ENCODE results near the gene PLXNA4. TPM values are rescaled to one million over a fixed set of nuclear protein-coding genes. Genes with fewer than 3 reads are reported as not detected.

Gene PLXNA4
- total RNA-seq, 1 donor from 2014 or later, result 6.8 TPM

DNA sequence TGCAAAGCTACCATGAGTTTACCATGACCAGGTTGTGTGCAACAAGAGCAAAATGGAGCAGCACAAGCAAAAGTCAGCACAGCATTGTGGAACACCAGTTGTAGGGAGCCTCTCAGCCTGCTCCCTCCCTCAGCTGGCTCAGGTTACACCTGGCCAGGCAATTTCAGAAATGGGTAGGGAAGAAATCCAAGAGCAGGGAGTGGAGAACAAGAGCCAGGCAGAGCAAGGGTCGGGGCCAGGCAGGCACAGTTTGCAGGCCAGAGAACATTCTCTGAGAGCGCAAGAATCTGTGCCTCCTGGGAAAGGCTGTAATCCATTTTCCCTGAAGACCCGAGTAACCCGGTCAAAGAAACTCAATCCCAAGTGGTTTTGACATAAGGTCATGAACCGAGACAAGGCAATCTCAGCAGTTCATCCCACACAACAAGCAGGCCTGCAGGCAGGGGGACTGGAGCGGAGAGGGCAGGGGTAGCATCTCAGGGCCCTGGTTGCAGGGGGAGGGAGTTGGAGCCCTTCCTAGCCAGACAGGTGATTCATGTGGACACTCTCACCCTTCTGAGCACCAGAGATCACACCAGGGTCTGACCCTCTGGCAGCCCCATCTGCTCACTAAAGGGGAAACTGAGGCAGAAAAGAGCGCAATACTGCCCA is 258.4 kb downstream of the PLXNA4 start:
- no peak for DNase-seq

DNA sequence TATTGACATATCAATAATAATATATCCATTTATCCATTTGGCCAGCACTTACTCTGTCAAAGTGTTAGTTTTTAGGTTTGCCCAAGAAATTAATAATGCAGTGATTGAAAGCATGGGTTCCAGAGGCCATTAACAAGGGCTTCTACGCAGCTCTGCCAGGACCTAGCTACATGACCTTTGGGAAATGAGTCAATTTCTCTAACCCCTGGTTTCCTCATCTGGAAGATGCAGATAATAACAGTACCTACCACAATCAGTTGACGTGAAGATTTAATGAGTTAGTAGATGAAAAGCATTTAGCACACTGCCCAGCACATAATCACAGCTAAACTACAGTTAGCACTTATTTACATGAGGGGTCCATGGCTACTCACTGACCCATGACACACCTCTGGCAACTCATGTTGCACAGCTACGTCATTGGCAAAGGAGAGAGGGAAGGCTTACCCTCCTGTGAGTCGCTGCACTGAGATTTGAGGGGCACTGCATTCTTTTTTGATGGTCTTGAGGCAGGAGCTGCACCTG is 263.7 kb downstream of the PLXNA4 start:
- DNase-seq, result no peak

DNA sequence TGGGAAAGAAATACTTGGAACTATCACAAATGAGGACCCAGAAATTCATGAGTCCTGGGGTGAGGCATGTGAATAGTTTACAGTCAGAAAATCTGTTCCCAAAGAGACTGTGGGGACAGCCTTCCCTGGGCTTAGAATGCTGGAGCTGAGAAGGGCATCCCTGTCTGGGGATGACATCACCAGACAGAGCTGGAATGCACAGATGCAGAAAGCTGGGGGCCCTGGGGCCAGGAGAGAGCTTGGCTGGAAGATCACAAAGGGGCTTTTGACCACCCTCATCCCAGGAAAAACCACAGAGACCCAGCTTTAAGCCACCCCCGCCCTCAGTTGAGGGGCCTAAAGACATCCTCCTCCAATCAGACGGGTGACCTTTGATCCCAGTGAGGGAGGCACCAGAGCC is 264.5 kb downstream of the PLXNA4 start:
- DNase-seq, result peak; percentile 18

DNA sequence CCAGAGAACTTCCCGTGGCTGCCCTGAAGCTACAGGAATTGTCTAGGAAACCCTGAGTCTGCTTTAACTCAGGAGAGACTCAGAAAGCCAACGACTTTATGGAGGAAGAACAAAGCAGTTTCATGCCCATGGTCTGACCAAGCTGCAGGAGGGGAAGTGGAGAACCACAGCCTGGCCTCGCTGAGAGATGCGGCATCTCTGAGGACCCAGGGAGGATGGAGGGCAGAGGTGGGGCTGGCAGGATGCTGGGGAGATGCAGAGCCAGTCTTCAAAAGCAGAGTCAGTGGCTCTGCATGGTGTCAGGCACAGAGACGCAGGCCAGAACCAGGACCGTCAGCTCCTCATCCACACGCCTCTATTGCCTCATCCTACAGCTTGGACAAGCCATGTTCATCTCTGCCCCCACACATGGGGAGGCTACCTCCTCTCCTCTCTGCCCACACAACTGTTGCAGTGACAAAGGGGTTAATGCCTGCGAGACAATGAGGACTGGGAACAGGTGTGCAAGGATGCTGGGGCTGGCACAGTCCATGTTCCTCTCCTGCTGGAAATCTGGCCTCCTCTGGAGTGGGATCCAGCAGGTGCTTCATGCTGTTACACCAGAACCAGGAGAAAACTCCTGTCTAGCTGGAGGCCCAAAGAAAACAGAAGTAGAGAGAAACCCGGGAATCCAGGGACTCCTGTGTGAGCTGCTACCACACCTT is 267.0 kb downstream of the PLXNA4 start:
- DNase-seq, result no peak

DNA sequence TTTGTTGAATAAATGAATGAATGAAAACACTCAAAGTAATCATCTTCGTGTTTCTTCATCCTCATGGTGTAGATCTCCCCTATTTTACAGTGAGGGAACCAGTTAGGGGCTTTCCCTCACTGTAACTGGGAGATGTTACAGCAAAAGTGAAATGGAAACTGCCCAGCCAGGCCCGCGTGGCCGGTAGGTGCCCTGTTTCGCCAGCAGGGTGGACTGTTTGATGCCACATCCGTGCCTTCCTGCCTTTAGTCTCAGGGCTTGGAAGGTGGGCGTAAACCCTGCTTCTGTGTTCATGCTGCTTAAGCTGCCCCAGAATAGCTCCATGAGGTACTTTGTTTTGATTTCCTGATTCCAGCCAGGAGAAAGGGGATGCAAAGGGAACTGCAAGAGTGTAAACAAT is 268.8 kb downstream of the PLXNA4 start:
- DNase-seq, result no peak

DNA sequence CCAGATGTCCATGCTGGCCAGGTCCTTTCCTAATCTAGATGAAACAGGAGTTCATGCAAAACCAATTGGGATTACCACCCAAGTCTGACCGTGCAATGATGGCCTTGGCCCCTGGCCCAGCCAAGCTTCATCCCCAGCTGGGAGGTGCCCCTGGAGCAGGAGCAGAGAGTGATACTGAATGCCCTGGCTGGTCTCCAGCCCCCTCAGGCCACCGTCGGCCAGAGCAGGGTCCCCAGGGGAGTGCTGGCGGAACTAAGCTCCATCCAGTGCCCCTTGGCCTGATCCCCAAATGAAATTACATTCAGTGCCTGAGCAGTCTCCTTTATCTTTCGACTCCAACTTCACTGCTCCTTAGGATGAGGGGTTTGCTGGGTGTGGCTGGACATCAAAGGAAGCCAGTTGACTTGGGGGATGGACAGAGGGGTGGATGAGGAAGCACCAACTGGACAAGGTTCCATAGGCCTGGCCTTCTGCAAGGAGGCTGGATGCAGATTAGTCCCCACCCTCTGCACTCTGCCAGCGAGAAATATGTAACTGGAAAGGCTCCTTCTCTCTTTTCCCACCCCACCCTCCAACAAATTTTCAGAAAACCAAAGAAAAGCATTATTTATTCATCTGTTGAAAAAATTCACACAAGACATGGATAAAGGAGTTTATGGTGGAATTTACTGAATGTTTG is 275.5 kb downstream of the PLXNA4 start:
- no peak for DNase-seq

DNA sequence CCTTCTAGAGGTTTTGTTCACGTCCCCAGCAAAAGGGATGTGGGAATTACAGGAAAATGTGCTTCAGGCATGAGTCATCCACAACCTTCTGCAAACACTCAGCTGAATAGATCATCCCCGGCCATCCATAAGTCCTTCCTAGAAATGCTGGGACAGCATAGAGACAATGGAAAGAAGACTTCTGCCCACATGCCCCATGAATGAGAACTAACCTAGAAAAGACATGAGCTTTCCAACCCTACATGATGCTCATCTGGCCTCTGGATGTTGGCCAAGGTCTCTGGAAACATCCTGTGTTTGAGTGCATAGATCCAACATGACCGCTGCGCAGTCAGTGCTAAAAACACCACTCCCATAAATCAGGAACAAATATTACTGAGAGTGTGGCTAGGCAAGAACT is 277.5 kb downstream of the PLXNA4 start:
- DNase-seq, result no peak

DNA sequence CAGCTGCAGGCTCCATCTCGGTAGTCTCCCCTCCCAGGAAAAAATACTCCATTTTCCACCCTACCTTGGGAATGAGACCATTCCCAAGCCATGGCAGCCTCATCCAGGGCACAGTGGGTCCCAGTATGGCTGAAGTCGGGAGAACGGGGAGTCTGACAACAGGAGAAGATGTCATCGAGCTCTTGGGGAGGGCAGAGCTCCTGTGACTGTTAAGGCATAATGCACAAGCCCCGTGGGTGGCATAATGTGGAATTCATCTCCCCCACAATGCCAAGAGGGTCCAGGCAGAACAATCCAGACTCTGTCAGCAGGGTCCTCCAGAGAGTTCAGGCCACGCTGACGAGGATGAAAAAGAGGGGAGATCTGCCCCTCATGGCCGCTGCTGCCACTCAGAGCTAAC is 279.4 kb downstream of the PLXNA4 start:
- DNase-seq, result no peak

DNA sequence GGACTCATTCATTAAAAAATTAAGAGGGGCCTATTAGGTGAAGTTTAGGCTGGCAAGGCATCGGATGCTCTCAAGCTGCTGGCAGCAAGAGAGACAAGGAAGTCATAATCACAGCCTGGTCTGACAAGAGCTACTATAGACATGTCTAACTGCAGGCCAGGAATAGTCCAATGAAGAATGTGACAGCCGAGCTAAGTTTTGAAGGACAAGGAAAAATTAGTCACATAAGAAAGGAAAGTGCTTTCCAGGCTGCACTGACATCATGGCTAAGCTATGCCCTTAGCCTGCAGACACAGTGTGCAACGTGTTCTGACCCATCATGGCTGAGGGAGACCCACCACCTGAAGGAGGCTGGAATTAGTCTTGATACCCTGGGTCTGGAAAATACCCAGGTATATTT is 281.1 kb downstream of the PLXNA4 start:
- DNase-seq, result no peak

DNA sequence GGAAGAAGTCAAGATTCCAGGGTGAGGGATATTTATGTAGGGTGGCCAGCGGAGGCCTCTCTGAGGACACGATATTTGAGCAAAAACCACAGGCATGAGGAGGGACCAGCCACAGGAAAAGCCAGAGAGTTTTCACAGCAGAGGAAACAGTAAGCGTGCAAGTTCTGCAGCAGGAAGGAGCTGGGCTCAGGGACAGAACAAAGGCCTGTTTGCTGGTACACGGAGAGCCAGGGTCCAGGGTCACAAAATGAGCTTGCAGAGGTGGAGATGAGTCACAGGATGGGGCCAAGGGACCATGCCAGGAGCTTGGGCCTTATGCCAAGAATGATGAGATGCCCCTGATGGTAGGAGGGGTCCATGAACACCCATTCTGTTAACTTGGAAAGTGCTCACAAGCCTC is 283.5 kb downstream of the PLXNA4 start:
- no peak for DNase-seq

DNA sequence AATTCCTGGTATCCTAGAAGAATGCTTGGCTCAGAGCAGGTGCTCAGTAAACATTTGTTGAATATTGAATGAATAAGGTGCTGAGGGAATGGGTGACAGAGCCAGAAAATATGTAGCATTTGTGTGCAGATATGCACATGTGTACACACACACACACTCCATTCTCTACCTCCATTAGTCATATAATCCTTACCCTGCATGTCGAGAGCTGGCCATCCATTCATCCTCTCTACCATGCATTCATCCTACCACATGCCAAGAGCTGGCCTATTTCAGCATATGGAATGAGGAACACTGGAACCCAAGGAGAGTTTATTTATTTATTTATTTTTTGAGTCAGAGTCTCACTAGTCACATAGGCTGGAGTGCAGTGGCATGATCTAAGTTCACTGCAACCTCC is 284.8 kb downstream of the PLXNA4 start:
- no peak for DNase-seq

DNA sequence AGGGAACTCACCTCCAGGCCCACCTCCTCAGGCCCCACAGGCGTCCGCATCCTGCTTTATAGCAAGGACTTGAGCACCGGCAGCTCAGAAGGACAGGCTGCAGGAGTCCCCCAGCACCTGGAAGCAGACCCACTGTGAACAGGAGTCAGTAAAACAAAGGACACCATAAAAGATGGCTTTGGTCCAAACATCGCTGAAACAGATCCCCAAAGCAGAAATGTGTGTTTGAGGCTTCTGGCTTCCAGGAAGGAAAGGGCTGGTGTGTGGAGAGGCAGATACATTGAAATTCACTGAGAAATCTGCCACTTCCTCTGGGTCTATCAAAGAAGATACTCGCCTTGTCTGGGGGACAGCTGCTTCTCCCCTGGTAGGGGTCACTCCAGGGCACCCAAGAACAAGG is 286.2 kb downstream of the PLXNA4 start:
- no peak for DNase-seq

DNA sequence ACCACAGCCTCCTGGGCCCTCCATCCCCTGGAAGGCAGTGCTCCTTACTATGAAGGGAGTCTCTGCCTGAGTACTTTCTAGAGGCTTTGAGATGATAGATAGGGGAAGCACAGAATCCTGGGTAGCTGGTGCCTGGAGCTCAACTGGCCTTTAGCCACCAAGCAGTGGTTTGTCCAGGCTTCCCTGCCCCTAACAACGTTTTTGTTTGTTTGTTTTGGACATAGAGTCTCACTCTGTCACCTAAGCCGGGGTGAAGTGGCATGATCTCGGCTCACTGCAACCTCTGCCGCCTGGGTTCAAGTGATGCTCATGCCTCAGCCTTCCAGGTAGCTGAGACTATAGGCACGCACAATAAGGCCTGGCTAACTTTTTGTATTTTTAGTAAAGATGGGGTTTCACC is 289.4 kb downstream of the PLXNA4 start:
- DNase-seq, result no peak

DNA sequence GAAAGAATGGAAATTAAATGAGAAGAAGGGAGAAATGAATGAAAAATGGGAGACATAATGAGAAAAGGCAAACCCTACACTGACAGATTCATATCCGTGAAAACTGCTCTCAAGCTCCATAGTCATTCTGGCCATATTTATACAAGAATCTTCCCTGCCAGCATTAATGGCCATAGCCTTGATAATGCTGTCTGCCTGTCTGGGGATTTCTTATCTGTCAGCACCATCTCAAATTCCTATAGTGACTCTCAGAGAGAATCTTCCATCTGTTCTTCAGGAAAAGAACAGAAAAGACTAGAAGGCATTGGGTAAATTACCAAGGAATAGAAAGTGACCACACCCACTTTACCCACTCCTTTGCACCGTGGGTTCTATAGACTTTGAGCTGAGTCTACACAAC is 295.9 kb downstream of the PLXNA4 start:
- no peak for DNase-seq

DNA sequence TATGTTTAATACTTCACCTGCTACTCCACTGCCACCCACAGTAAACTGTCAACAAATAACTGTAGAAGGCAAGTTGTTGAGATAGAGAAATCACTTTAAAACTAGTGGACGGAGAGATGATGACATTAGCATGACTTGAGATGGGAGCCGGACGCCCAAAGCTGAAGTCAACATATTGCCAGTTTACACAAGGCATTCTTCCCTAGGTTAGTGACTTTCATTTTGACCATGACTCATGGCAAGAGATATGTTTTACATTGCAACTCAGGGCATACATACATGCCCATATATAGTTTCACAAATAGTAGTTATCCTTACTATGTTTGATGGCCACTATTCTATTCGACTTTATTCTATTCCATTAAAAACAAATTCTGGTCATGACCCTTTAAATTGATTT is 296.6 kb downstream of the PLXNA4 start:
- DNase-seq, result no peak

DNA sequence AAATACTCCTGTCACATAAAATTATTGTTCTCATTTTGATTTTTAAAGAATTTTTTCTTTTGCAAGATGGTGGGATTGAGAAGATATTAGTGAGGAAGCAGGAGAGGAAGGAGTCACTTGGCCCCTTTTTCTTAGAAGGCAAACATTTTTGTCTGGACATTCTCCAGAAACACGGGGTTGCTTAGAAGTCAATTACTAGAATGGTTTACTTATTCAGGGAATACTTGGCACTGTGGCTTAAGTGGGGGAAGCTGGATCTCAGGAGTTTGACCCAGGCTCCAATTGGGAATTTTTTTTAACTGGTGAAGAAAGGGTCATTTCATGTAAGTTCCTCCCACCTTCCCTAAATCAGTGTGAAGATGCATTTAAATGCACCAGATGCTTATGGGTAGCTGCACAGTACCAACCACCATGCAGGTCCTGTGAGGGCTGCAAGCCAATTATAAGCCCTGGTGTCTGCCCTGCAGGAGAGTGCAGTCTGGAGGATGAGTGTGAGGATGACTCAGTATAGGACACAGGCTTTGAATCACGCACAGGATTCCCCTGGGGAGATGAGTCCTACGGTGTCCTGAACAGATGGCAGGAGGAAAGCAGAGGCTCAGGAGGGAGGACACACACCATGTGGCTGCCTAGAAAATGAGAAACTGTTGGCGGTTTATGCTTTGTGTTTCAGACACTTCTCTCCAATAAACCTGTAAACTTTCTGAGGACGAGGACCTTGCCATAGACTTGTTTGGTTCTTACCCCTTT is 299.1 kb downstream of the PLXNA4 start:
- DNase-seq, result no peak

DNA sequence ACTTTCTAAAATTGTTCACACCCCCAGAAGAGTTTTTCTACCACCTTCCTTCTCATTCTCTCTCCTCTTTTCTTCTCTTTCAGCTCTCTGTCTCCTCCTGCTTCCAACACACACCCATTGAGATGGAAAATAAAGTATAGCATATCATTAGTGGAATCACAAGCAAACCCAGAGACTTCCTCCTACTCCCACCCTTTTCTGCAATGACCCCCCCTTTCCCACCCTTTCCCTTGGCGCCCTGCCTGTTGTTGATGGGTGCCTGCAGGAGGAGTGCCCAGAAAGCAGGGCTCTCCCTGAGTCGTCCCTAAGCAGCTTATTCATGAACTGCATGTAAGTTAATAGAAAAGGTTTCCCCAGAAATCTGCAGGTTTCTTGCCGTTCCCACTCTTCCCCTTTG is 300.0 kb downstream of the PLXNA4 start:
- DNase-seq, result no peak

DNA sequence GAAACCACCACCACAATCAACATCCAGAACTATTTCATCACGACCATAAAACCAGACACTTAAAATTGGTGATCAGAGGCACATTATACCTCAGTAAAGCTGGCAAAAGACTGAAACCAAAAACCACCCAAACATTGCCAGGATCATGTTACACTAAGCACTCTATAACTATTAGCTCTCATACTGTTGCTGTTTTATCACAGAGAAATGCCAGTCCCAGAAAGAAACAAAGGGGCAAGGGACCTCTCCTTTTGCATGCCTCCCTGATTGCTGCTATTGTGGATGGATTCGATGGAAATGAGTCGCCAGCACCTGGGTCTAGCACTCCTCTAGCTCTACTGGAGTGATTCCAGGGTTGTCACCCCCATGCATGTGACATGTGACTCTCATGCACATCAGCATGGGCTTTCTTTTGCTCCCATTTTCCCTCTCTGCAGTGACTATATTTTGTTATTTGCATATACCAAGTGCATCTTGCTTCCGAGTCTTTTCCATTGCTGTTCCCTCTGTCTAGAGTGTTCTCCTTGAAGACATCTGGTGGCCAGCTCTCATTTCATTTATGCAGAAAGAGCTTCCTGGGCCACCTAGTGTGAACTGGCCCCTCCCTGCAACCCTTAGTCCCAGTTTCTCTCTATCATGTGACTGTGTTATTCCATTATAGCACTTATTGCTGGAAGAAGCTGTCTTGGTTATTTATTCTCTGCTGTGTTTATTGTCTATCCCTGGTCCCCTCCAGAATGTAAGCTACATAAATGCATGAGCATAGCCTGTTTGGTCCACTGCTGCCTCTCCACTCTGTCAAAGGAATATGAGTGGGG is 300.6 kb downstream of the PLXNA4 start:
- no peak for DNase-seq

DNA sequence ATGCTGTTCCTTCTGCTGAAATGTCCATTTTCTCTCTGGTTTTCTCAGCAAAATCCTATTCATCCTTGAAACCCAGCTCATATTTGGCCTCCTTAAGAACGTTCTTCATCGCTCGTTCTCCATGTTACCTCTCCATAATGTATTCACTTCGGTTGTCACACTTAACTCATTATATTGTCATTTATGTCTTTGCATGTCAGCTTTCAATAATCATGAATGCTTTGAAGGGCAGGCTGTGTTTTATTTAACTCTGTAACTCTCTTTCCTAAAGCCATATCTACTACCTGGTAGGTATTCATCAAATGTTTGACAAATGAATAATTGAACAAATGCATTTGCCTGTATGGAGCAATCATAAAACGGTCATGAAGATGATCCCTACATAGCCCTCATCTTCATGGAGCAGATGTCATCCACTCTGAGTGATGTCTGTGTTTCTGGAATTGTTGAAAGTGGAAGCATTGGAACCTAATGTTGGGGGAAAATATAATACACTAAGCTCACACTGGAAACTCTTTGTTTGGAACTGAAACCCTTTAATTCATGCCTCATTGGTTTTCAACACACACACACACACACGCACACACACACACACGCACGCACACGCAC is 303.4 kb downstream of the PLXNA4 start:
- no peak for DNase-seq

DNA sequence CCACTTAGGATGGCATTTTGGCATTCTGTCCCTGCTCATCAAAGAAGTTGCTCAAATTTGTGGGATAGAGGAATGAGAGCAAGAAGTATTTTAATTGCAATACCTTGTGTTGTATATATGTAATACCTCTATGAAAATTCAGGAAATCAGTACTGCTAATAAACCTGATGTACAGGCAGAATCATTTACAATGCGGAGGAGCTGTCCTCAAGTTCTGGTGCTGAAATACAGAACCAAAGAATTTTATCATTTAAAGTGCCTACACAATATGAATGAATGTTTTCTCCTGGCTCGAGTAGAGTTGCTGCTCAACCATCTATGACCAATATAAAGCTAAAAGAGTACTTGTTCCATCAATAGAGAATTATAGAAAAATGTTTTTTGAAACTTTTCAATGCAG is 305.8 kb downstream of the PLXNA4 start:
- no peak for DNase-seq

DNA sequence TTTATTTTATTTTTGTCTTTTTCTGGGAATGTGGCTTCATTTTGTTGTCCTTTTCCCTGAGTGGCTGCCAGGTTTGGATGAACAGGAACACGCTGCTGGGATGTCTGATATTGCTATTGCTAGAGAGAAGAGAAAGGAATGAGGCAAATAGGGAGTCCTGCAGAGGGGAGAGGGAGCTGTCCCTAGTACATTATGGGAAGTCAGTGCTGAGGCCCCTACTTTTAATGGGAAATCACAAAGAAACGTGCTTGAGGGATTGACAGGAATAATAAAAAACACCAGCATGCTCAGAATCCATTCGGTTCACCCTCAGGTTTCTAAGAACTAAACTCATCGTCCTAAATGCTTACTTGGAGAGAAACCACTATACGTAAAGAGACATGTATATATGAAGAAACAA is 306.6 kb downstream of the PLXNA4 start:
- DNase-seq, result no peak

DNA sequence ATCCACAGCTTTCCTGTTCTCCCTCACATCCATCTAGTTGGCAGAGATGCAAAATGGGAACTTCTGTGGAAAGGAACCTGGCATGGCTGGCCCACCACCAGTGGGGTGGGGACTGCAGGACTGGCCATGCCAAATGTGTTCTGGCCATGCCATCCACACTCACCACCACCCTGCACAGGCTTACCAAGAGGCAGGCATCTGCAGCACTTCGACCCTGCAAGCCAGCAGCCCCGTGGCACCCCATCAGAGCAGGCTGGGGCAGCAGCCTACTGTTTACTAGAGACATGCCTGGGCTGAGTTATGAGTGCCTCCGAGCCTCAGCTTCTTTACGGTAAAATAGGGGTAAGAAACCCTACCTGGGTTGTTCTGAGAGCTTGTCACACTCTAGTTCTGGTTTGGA is 313.1 kb downstream of the PLXNA4 start:
- DNase-seq, result no peak
